ENCODE data around the gene PEX16.
A peak's percentile ranks its signal among the peaks of the same experiment; 100 is the strongest.

Gene PEX16

GRCh38 chr11:45876401-45876800 lies 41.3 kb downstream of the PEX16 start:
- DNase-seq, result no peak

GRCh38 chr11:45872651-45873356 lies 44.9 kb downstream of the PEX16 start:
- DNase-seq, result peak; percentile 75

GRCh38 chr11:45871638-45872037 lies 46.0 kb downstream of the PEX16 start:
- DNase-seq, result no peak

GRCh38 chr11:45870706-45871105 lies 47.0 kb downstream of the PEX16 start:
- no peak for DNase-seq

GRCh38 chr11:45869551-45869950 lies 48.1 kb downstream of the PEX16 start:
- no peak for DNase-seq

GRCh38 chr11:45864041-45864440 lies 53.6 kb downstream of the PEX16 start:
- DNase-seq, result no peak

GRCh38 chr11:45860764-45861510 lies 56.7 kb downstream of the PEX16 start:
- DNase-seq, result no peak

- no peak for DNase-seq
Observed at GRCh38 chr11:45860348-45860747, 57.3 kb downstream of the PEX16 start.

Data from fibroblast of skin of abdomen (primary cell).